ENCODE results near the gene COL18A1.

COL18A1 gene

GRCh38 chr21:45401916-45402900 lies 2.8 kb upstream of the COL18A1 start:
- no peak for DNase-seq

- no peak for DNase-seq
These were observed 1.7 kb upstream of the COL18A1 start for GRCh38 chr21:45403133-45403824.

- DNase-seq, result no peak
These were observed 888 bp upstream of the COL18A1 start for GRCh38 chr21:45403825-45404729.

GRCh38 chr21:45405271-45405818 lies 380 bp downstream of the COL18A1 start:
- no peak for DNase-seq

GRCh38 chr21:45405819-45406762 lies 1.1 kb downstream of the COL18A1 start:
- no peak for DNase-seq

- no peak for DNase-seq
These were observed 2.0 kb downstream of the COL18A1 start for GRCh38 chr21:45406801-45407628.

- DNase-seq, result no peak
These were observed 2.8 kb downstream of the COL18A1 start for GRCh38 chr21:45407629-45408247.

- no peak for DNase-seq
These were observed 3.4 kb downstream of the COL18A1 start for GRCh38 chr21:45408271-45408791.

- DNase-seq, result no peak
These were observed 3.9 kb downstream of the COL18A1 start for GRCh38 chr21:45408801-45409261.

GRCh38 chr21:45409466-45410150 lies 4.6 kb downstream of the COL18A1 start:
- DNase-seq, result peak in 5 of 14 donors; percentile 8 to 25 (median 9)

GRCh38 chr21:45410151-45410864 lies 5.3 kb downstream of the COL18A1 start:
- no peak for DNase-seq

- no peak for DNase-seq
These were observed 6.2 kb downstream of the COL18A1 start for GRCh38 chr21:45410865-45411809.

- no peak for DNase-seq
These were observed 6.8 kb downstream of the COL18A1 start for GRCh38 chr21:45411810-45412206.

GRCh38 chr21:45412491-45412890 lies 7.5 kb downstream of the COL18A1 start:
- DNase-seq, result no peak

- DNase-seq, result no peak
These were observed 8.1 kb downstream of the COL18A1 start for GRCh38 chr21:45412909-45413611.

GRCh38 chr21:45413922-45414321 lies 9.0 kb downstream of the COL18A1 start:
- no peak for DNase-seq

Measured in C1 segment of cervical spinal cord (tissue), 14 donors.